Measurements from ENCODE around the gene PRKD1. TPM values are rescaled to one million over a fixed set of nuclear protein-coding genes. Genes with fewer than 3 reads are reported as not detected.
"Not testable (repeated sequence)": the region's sequence is repeated elsewhere in the genome, so short reads cannot be mapped to it uniquely, and the experiment has no call there.

Gene PRKD1
- polyA plus RNA-seq, 3 donors from 2014 or later: not detected

DNA sequence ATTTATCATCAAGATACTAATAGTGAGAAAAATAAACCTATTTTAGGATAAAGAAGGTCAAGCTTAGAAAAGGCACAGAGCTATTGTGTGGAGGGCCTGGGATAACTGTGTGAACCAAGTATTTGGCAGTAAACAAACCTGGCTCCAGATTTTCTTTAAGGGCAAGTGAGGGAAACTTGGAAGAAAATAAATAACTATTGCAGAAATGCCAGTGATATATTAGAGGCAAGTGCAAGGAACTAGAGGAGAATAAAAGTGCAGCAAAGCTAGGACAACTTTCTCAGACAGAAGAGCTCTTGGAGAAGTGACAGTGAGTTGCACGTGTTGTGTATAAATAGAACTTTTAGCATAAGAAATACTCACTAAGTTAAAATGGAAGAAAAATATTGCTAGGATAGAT is 83.7 kb downstream of the PRKD1 start:
- Mint-ChIP-seq H3K9me3 (peaks cover 11 to 70% (median 39%) of the 10 kb centered on the region in 6 donors), H3K4me3 (no peak overlapping the region), H3K4me1 (no peaks in the 10 kb centered on the region), H3K27me3 (ENCODE audit: low read depth in 3 of 3) (peaks cover 0 to 2% (median 0%) of the 10 kb centered on the region in 3 donors), H3K36me3 (peaks cover 0 to 5% (median 3%) of the 10 kb centered on the region in 3 donors), H3K27ac (no peak overlapping the region)
- DNase-seq: no peak

GRCh38 chr14:29842228-29842627 is 85.4 kb downstream of the PRKD1 start:
- Mint-ChIP-seq H3K4me1 (no peaks in the 10 kb centered on the region), H3K27me3 (ENCODE audit: low read depth in 3 of 3) (peaks cover 0 to 2% (median 0%) of the 10 kb centered on the region in 3 donors), H3K9me3 (peaks cover 10 to 60% (median 41%) of the 10 kb centered on the region in 6 donors), H3K27ac (no peak overlapping the region), H3K36me3 (peaks cover 0 to 5% (median 3%) of the 10 kb centered on the region in 3 donors), H3K4me3 (no peak overlapping the region)
- no peak for DNase-seq

DNA sequence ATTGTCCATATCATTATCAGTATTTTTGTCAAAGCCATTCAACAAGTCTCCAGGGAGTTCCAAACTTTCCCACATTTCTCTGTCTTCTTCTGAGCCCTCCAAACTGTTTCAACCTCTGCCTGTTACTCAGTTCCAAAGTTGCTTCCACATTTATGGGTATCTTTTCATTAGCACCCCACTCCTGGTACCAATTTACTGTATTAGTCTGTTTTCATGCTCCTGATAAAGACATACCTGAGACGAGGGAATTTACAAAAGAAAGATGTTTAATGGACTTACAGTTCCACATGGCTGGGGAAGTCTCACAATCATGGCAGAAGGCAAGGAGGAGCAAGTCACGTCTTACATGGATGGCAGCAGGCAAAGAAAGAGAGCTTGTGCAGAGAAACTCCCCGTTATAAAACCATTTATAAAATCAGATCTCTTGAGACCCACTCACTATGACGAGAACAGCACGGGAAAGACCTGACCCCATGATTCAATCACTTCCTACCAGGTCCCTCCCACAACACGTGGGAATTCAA is 87.2 kb downstream of the PRKD1 start:
- not testable (repeated sequence) for H3K4me3 Mint-ChIP-seq; H3K36me3 Mint-ChIP-seq; H3K27me3 Mint-ChIP-seq (ENCODE audit: low read depth in 3 of 3); H3K27ac Mint-ChIP-seq; H3K4me1 Mint-ChIP-seq; DNase-seq
- peaks cover 10 to 63% (median 34%) of the 10 kb centered on the region in 6 donors for H3K9me3 Mint-ChIP-seq

DNA sequence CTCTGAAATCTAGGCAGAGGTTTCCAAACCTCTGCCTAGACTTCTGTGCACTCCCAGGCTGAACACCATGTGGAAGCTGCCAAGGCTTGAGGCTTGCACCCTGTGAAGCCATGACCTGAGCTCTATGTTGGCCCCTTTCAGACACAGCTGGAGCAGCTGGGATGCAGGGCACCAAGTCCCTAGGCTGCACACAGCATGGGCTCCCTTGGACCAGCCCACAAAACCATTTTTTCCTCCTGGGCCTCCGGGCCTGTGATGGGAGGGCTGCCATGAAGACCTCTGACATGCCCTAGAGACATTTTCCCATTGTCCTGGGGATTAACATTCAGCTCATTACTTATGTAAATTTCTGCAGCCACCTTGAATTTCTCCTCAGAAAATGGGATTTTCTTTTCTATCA is 88.0 kb downstream of the PRKD1 start:
- not testable (repeated sequence) for H3K36me3 Mint-ChIP-seq; DNase-seq; H3K4me1 Mint-ChIP-seq; H3K4me3 Mint-ChIP-seq; H3K27ac Mint-ChIP-seq; H3K27me3 Mint-ChIP-seq (ENCODE audit: low read depth in 3 of 3)
- peaks cover 10 to 70% (median 36%) of the 10 kb centered on the region in 6 donors for H3K9me3 Mint-ChIP-seq

- peaks cover 0 to 5% (median 3%) of the 10 kb centered on the region in 3 donors for H3K36me3 Mint-ChIP-seq
- no peaks in the 10 kb centered on the region for H3K27me3 Mint-ChIP-seq (ENCODE audit: low read depth in 3 of 3)
- H3K4me3 Mint-ChIP-seq: no peak overlapping the region
- no peaks in the 10 kb centered on the region for H3K4me1 Mint-ChIP-seq
- H3K27ac Mint-ChIP-seq: no peak overlapping the region
- peaks cover 10 to 73% (median 36%) of the 10 kb centered on the region in 6 donors for H3K9me3 Mint-ChIP-seq
- no peak for DNase-seq
Observed at GRCh38 chr14:29838752-29839151, 88.9 kb downstream of the PRKD1 start.

DNA sequence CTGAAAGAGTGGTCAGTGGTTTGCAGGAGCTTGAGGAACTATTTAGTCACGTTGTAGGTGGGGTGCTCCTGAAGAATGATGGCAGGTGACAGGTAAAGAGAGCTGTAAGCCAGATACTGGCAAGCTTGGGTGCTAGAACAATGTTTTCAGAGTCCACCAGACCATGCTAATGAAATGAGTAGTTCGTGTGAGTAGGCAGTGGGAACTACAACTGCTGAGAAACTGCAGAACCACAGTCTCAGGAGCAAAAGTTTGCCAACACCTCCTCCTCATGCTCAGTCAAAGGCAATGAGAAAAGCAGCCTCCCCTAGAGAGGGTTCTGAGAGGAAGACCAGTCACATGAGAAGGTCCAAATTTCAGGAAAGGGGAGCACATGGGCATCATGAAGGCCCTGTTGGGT is 91.3 kb downstream of the PRKD1 start:
- peaks cover 14 to 61% (median 34%) of the 10 kb centered on the region in 6 donors for H3K9me3 Mint-ChIP-seq
- no peaks in the 10 kb centered on the region for H3K4me1 Mint-ChIP-seq
- DNase-seq: no peak
- peaks cover 0 to 5% (median 3%) of the 10 kb centered on the region in 3 donors for H3K36me3 Mint-ChIP-seq
- H3K27ac Mint-ChIP-seq: no peak overlapping the region
- no peak overlapping the region for H3K4me3 Mint-ChIP-seq
- no peaks in the 10 kb centered on the region for H3K27me3 Mint-ChIP-seq (ENCODE audit: low read depth in 3 of 3)

DNA sequence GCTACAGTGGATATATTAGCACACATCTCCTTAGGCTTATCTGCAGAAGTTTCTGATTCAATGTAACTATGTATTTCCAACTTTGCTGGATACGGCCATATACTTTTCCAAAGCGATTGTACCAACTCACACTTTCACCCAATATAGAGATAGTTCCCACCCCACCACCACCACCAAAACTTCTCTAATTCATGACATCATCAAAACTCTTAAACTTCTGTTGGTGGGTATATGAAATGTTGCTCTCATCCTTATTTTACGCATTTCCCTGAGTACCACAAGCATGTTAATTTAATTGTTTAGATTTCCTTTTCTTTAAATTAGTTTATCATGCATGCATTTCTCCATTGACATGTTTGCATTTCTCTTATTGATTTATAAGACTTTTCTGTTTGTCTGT is 95.6 kb downstream of the PRKD1 start:
- Mint-ChIP-seq H3K4me3 (no peak overlapping the region), H3K9me3 (peaks cover 9 to 49% (median 12%) of the 10 kb centered on the region in 6 donors), H3K27ac (no peak overlapping the region), H3K27me3 (ENCODE audit: low read depth in 3 of 3) (no peaks in the 10 kb centered on the region), H3K4me1 (no peaks in the 10 kb centered on the region), H3K36me3 (no peaks in the 10 kb centered on the region)
- no peak for DNase-seq

- H3K27me3 Mint-ChIP-seq (ENCODE audit: low read depth in 3 of 3): peaks cover 0 to 2% (median 0%) of the 10 kb centered on the region in 3 donors
- no peak overlapping the region for H3K27ac Mint-ChIP-seq
- H3K36me3 Mint-ChIP-seq: no peaks in the 10 kb centered on the region
- no peak for DNase-seq
- no peak overlapping the region for H3K4me3 Mint-ChIP-seq
- H3K9me3 Mint-ChIP-seq: peaks cover 7 to 35% (median 10%) of the 10 kb centered on the region in 6 donors
- H3K4me1 Mint-ChIP-seq: no peaks in the 10 kb centered on the region
Observed at GRCh38 chr14:29829851-29830250, 97.8 kb downstream of the PRKD1 start.

GRCh38 chr14:29823816-29824215 is 103.8 kb downstream of the PRKD1 start:
- Mint-ChIP-seq H3K4me1 (no peaks in the 10 kb centered on the region), H3K36me3 (no peaks in the 10 kb centered on the region), H3K4me3 (no peak overlapping the region), H3K27me3 (ENCODE audit: low read depth in 3 of 3) (peaks cover 0 to 2% (median 0%) of the 10 kb centered on the region in 3 donors), H3K27ac (no peak overlapping the region), H3K9me3 (peaks cover 2 to 48% (median 11%) of the 10 kb centered on the region in 6 donors)
- DNase-seq: no peak

- H3K9me3 Mint-ChIP-seq: peaks cover 2 to 42% (median 11%) of the 10 kb centered on the region in 6 donors
- H3K27ac Mint-ChIP-seq: no peak overlapping the region
- no peaks in the 10 kb centered on the region for H3K4me1 Mint-ChIP-seq
- no peak overlapping the region for H3K4me3 Mint-ChIP-seq
- DNase-seq: no peak
- no peaks in the 10 kb centered on the region for H3K36me3 Mint-ChIP-seq
- H3K27me3 Mint-ChIP-seq (ENCODE audit: low read depth in 3 of 3): peaks cover 0 to 2% (median 2%) of the 10 kb centered on the region in 3 donors
Observed at GRCh38 chr14:29822430-29822709, 105.3 kb downstream of the PRKD1 start.

- no peaks in the 10 kb centered on the region for H3K4me1 Mint-ChIP-seq
- H3K27me3 Mint-ChIP-seq (ENCODE audit: low read depth in 3 of 3): peaks cover 0 to 2% (median 2%) of the 10 kb centered on the region in 3 donors
- no peak for DNase-seq
- peaks cover 4 to 44% (median 11%) of the 10 kb centered on the region in 6 donors for H3K9me3 Mint-ChIP-seq
- H3K36me3 Mint-ChIP-seq: no peaks in the 10 kb centered on the region
- no peak overlapping the region for H3K27ac Mint-ChIP-seq
- H3K4me3 Mint-ChIP-seq: no peak overlapping the region
Observed at GRCh38 chr14:29821661-29822429, 105.8 kb downstream of the PRKD1 start.

DNA sequence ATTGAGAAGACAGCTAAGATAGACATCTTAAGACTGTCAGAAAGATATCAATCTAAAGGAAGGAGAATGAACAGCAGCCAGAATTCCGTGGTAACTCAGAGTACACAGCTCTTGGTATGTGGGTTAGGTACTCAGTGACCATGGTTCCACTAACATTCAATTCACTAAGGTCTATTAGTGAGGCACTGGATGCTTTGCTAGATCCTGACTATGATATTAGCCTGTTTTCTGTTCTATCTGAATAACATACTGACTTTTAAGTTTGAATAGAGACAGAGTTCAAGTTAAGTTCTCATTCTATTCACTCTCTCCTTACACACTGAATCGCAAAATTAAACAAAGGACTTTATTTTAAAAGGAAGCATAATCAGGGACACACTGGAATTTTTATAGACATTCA is 106.4 kb downstream of the PRKD1 start:
- peaks cover 0 to 2% (median 2%) of the 10 kb centered on the region in 3 donors for H3K27me3 Mint-ChIP-seq (ENCODE audit: low read depth in 3 of 3)

DNA sequence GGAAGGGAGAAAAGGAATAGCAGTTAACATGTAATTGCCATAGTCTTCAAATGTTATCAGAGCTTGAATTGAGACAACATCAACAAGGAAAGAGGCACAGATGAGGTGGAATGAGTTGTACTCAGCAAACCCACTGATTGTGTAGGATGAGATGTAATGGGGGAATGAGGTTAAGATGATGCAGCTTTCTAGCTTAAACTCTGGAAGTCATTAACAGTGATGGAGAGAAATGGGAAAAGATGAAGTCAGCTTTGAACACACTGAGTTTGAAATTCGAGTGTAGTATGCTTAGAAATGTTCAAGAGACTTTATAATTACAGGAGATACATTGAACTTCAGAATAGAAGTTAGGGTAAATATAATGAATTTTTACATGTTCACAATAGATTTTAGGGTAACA is 106.9 kb downstream of the PRKD1 start:
- no peak for DNase-seq
- no peaks in the 10 kb centered on the region for H3K4me1 Mint-ChIP-seq
- H3K36me3 Mint-ChIP-seq: no peaks in the 10 kb centered on the region
- peaks cover 4 to 46% (median 11%) of the 10 kb centered on the region in 6 donors for H3K9me3 Mint-ChIP-seq
- no peak overlapping the region for H3K27ac Mint-ChIP-seq
- H3K4me3 Mint-ChIP-seq: no peak overlapping the region
- peaks cover 0 to 2% (median 1%) of the 10 kb centered on the region in 3 donors for H3K27me3 Mint-ChIP-seq (ENCODE audit: low read depth in 3 of 3)

More for the DNA sequence above, 106.4 kb downstream of the PRKD1 start:
- Mint-ChIP-seq H3K4me1 (no peaks in the 10 kb centered on the region), H3K4me3 (no peak overlapping the region), H3K36me3 (no peaks in the 10 kb centered on the region), H3K27ac (no peak overlapping the region), H3K9me3 (peaks cover 4 to 44% (median 11%) of the 10 kb centered on the region in 6 donors)
- no peak for DNase-seq

- Mint-ChIP-seq H3K36me3 (no peaks in the 10 kb centered on the region), H3K4me1 (no peaks in the 10 kb centered on the region), H3K4me3 (no peak overlapping the region), H3K27ac (no peak overlapping the region), H3K27me3 (ENCODE audit: low read depth in 3 of 3) (peaks cover 0 to 2% (median 0%) of the 10 kb centered on the region in 3 donors), H3K9me3 (peaks cover 7 to 50% (median 9%) of the 10 kb centered on the region in 6 donors)
- DNase-seq: no peak
Observed at GRCh38 chr14:29817767-29818405, 109.8 kb downstream of the PRKD1 start.

Measured in immature natural killer cell (primary cell).